ENCODE results near the gene SOX13.

GRCh38 chr1:204091066-204091465 is 18.2 kb downstream of the SOX13 start:
- no peak for TF ChIP-seq CTCF (conservative IDR thresholded peaks at IDR 0.05 in 1 of 2, IDR thresholded peaks at IDR 0.05 in 1 of 2; ENCODE audit: extremely low read depth in 1 of 2, insufficient read depth in 1 of 2, low read depth in 1 of 2, low read length in 2 of 2)
- TF ChIP-seq EZH2 (IDR thresholded peaks at IDR 0.05; ENCODE audit: borderline replicate concordance, low read length) = no peak
